AG09319 (cell line): ENCODE data around the gene WASF3.
"Not testable (repeated sequence)": the region's sequence is repeated elsewhere in the genome, so short reads cannot be mapped to it uniquely, and the experiment has no call there.

ENCODE experiments used
- DNase-seq: peaks from one replicate; pipeline ENCODE4 v3.0.0-alpha.2; 2010; ENCODE audit warnings: low read depth; ENCODE audit errors: extremely low read depth
- CTCF ChIP-seq: IDR thresholded peaks from 2 replicates; pipeline ENCODE4 v1.5.1; 2011; ENCODE audit warnings: low read depth, mild to moderate bottlenecking, inconsistent platforms, low read length, moderate library complexity

WASF3 gene

GRCh38 chr13:26624572-26624971 is 67.1 kb downstream of the WASF3 start:
- DNase-seq = no peak
- TF ChIP-seq CTCF = no peak

- no peak for DNase-seq
- TF ChIP-seq CTCF = no peak
These were observed 68.8 kb downstream of the WASF3 start for GRCh38 chr13:26626271-26626670.

- DNase-seq = no peak
- peak; percentile 33 for TF ChIP-seq CTCF
These were observed 71.2 kb downstream of the WASF3 start for GRCh38 chr13:26628706-26629105.

GRCh38 chr13:26629260-26629825 is 71.9 kb downstream of the WASF3 start:
- no peak for DNase-seq
- peak; percentile 8 for TF ChIP-seq CTCF

DNA sequence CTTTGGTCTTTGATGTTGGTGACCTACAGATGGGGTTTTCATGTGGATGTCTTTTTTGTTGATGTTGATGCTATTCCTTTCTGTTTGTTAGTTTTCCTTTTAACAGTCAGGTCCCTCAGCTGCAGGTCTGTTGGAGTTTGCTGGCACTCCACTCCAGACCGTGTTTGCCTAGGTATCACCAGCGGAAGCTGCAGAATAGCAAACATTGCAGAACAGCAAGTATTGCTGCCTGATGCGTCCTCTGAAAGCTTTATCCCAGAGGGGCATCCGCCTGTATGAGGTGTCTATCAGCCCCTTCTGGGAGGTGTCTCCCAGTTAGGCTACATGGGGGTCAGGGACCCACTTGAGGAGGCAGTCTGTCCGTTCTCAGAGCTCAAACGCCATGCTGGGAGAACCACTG is 78.2 kb downstream of the WASF3 start:
- not testable (repeated sequence) for DNase-seq

DNA sequence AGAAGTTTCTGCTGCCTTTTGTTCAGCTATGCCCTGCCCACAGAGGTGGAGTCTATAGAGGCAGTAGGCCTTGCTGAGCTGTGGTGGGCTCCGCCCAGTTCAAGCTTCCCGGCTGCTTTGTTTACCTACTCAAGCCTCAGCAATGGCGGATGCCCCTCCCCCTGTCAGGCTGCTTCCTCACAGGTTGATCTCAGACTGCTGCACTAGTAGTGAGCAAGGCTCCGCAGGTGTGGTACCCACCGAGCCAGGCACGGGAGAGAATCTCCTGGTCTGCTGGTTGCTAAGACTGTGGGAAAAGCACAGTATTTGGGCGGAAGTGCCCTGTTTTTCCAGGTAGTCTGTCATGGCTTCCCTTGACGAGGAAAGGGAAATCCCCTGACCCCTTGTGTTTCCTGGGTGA is 78.6 kb downstream of the WASF3 start:
- not testable (repeated sequence) for DNase-seq

DNA sequence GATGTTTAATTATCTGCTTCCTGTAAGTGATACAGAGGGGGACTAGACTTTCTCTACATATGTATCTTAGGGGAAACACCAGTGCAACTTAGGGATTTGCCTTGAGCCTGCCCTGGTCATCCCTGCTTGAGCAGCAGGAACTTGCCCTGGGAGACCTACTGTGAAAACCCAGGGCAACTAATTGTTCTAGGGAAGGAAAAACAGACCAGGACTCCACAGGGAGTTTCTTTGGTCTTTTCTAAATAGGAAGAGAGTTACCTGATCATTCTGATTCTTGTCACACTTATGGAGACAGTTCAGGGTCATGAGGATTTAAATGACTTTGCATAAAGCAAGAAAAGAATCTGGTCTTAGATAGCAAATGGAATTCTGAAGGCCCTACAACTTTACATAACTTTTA is 89.1 kb downstream of the WASF3 start:
- DNase-seq = no peak

DNA sequence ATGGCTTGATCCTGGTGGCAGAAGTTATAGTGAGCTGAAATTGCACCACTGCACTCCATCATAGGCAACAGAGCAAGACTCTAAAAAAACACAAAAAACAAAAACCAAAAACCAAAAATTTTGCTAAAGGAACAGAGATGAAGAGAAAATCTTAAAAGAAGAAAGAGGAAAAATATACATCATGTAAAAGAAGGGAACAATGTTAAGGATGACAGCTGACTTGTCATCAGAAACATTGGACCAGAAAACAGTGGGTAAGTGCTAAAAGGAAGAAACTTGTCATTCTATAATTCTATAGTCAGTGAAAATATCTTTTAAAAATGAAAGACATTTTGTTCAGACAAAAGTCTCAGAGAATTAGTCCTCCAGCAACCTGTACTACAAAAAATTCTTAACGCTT is 93.8 kb downstream of the WASF3 start:
- no peak for DNase-seq
- TF ChIP-seq CTCF = no peak

More for the DNA sequence above, 89.1 kb downstream of the WASF3 start:
- TF ChIP-seq CTCF = no peak
